Subcutaneous adipose tissue (tissue), 4 donors: ENCODE results near the gene DTNB. TPM values are rescaled to one million over a fixed set of nuclear protein-coding genes. Genes with fewer than 3 reads are reported as not detected.

Experiments
- total RNA-seq, 4 donors: library from RNA; depleted of rRNA; stranded (reverse); fragments of >200 nt; gene quantifications; one replicate each; pipeline ENCODE4 v1.1.0, GENCODE V29; 2016
- TF ChIP-seq, protein P1 (sequence below): fragments of 450-650 bp; IDR thresholded peaks from one replicate; pipeline ENCODE4 v1.5.1; 2016; ENCODE audit warnings: low read depth, mild to moderate bottlenecking, control low read depth, antibody characterized with exemption, moderate library complexity

DTNB gene
- total RNA-seq, 4 donors from 2014 or later, result 4.6 to 11.6 (median 7.3) TPM

DNA sequence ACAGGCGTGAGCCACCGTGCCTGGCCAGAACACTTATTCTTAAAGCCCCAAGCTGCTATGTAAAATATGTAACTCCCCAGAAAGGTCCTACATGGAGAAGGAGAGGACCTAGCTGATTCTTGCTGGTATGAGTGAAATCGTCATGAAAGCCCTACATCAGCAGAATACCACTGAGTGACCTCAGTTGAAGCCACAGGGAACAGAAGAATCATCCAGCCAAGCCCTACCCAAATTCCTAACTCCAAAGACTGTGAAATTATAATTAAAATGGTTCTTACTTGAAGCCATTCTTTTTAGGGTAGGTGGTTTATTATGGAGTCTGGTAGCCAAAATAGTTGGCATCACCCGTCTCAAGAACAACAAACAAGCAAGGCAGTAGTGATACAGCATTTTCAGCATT, 4.5 kb upstream of the DTNB start:
- TF ChIP-seq, protein P1, sequence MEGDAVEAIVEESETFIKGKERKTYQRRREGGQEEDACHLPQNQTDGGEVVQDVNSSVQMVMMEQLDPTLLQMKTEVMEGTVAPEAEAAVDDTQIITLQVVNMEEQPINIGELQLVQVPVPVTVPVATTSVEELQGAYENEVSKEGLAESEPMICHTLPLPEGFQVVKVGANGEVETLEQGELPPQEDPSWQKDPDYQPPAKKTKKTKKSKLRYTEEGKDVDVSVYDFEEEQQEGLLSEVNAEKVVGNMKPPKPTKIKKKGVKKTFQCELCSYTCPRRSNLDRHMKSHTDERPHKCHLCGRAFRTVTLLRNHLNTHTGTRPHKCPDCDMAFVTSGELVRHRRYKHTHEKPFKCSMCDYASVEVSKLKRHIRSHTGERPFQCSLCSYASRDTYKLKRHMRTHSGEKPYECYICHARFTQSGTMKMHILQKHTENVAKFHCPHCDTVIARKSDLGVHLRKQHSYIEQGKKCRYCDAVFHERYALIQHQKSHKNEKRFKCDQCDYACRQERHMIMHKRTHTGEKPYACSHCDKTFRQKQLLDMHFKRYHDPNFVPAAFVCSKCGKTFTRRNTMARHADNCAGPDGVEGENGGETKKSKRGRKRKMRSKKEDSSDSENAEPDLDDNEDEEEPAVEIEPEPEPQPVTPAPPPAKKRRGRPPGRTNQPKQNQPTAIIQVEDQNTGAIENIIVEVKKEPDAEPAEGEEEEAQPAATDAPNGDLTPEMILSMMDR, result no peak

DNA sequence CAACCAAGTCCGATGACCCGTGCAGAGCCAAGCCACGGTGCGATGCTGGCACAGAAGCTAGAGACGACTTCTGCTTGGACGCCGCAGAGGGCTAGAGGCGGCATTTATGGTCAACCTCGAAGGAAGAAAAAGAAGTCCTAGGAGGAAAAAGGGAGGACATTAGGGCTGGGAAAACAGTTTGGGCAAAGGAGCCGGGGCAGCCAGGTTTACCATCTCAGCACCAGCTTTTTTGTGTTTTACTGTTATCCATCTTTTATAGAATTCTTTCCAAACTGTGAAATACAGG, 643 bp upstream of the DTNB start:
- TF ChIP-seq, protein P1, result no peak

DNA sequence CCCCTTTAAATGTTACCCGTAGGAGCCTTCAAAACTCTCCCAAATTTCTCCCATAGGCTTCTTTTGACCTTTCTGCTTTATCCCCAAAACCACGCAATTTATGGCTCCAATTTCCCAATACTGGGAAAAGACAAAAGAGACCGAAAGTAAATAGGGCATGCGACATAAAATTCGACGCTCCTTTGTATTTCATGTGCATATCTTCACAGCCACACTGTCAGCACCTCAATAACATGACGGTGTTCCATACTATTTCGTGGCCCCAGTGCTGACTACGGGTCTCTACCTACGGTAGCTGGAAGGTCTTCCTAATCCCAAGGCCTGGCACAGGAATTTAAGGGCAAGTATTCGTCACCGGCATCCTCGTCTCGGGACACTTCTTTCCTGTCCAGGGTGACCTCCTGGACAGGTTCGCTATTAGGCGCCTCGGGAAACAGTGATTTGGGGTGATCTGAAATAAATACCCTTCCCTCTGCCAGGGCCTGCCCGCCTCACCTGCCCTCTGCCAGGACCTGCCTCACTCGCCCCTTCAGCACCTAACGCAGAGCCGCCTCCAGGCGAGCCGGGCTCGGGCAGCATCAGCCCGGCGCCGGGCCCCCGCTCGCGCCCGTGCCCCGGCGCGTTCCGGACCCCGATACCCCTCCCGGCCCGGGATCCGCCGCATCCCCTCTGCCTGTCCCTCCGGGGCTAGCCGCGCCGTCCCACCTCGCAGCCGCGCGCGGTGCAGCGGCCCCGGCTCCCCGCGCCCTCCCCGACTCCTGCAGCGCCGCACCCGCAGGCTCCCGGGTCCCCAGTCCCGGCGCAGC, 680 bp downstream of the DTNB start:
- TF ChIP-seq, protein P1, result no peak

DNA sequence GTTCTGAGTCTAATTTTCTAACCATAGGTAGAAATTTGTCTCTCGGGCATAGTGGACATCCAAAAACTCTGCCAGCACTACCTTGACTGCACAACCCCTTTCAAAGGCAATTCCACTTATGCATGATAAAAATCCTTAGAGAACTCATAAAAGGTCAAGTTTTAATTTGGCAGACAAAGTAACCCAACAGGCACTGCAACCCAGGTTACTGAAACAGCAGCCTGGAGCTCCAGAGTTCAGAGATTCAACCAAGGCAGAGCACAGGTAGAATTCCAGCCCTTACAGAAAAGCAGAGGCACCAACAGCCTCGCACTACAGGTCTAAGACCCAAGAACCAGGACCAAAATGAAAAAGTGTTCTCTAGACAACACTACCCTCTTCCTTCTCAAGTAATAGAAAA, 1.8 kb downstream of the DTNB start:
- TF ChIP-seq, protein P1, result no peak

DNA sequence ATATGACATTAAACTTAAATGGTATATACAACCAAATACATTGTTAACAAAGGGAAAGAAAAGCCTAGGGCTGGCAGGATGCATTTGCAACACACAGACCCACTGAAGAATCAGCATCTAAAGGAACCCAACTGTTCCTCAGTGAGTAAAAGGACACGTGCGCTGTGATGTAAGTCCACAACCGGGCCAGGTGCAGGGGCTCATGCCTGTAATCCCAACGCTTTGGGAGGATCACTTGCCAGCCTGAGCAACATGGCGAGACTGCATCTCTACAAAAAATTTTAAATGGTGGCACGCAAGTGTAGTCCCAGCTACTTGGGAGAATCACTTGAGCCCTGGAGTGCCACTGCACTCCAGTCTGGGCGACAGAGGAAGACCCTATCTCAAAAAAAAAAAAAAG, 3.9 kb downstream of the DTNB start:
- TF ChIP-seq, protein P1, result no peak

DNA sequence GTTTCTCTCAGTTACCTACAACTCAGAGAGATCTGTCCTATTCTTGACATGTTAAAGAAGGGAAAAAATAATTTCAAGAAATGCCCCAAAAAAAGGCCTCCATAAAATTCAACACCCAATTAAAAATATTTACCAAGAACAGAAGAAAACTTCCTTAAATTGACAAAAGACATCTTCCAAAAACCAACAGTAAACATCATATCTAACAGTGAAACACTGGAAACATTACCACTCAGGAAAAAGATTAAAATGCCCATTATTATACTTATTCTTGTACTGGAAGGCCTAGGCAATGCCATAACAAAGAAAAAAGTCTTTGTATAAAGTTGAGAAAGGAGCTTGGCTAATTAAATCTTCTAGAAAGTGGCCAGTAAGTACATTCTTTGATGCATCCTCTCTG, 7.2 kb downstream of the DTNB start:
- TF ChIP-seq, protein P1, result no peak

DNA sequence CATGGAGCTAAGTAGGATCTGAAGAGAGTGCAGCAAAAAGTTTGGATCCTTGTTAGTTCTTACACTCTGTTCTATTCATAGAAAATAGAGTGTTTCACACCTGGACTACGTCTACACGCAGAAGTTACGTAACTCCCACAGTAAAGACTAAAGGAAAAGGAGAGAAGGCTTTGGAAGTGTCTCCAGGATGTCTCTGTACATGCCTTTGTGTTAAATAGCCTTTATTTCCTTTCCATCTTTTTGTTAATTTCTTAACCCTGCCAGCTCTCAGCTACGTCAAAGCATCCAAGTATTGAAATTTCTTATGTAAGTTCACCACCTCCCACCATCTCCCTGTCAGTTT, 8.4 kb downstream of the DTNB start:
- TF ChIP-seq, protein P1, result no peak
